H9 (cell line): ENCODE results near the gene LMTK2. TPM values are rescaled to one million over a fixed set of nuclear protein-coding genes. Genes with fewer than 3 reads are reported as not detected.

Source experiments
- DNase-seq: peaks from one replicate; pipeline ENCODE4 v3.0.0-alpha.2; 2017
- H2AFZ ChIP-seq: one replicate; pipeline ENCODE4 v1.6.1; 2013; ENCODE audit warnings: mild to moderate bottlenecking, low read length, control low read depth, moderate library complexity
- H2AK5ac ChIP-seq: 2 replicates; pipeline ENCODE4 v1.6.1; 2013; ENCODE audit warnings: low read length, control low read depth, mixed read lengths; ENCODE audit not compliant: insufficient read length
- H2BK120ac ChIP-seq: one replicate; pipeline ENCODE4 v1.6.1; 2013; ENCODE audit warnings: low read depth, mild to moderate bottlenecking, low read length, control low read depth, inconsistent platforms; ENCODE audit not compliant: poor library complexity, severe bottlenecking
- H2BK12ac ChIP-seq: 2 replicates; pipeline ENCODE4 v1.6.1; 2013; ENCODE audit warnings: low read length, control low read depth, mixed read lengths, low read depth; ENCODE audit not compliant: insufficient read length
- H2BK15ac ChIP-seq: 2 replicates; pipeline ENCODE4 v1.6.1; 2013; ENCODE audit warnings: low read depth, low read length, control low read depth
- H2BK20ac ChIP-seq: one replicate; pipeline ENCODE4 v1.6.1; 2013; ENCODE audit warnings: low read depth, mild to moderate bottlenecking, low read length, control low read depth, inconsistent platforms; ENCODE audit not compliant: poor library complexity, severe bottlenecking
- H2BK5ac ChIP-seq: 2 replicates; pipeline ENCODE4 v1.6.1; 2013; ENCODE audit warnings: low read length, control low read depth, mixed read lengths; ENCODE audit not compliant: insufficient read length
- H3K14ac ChIP-seq: 2 replicates; pipeline ENCODE4 v1.6.1; 2013; ENCODE audit warnings: low read length, control low read depth; ENCODE audit not compliant: insufficient read depth
- H3K18ac ChIP-seq: 2 replicates; pipeline ENCODE4 v1.6.1; 2013; ENCODE audit warnings: low read depth, mild to moderate bottlenecking, mixed read lengths, low read length, control low read depth; ENCODE audit not compliant: insufficient read length
- H3K23ac ChIP-seq: 2 replicates; pipeline ENCODE4 v1.6.1; 2013; ENCODE audit warnings: low read length, control low read depth, mixed read lengths, low read depth; ENCODE audit not compliant: insufficient read length
- H3K23me2 ChIP-seq: 2 replicates; pipeline ENCODE4 v1.6.1; 2013; ENCODE audit warnings: low read depth, mild to moderate bottlenecking, mixed read lengths, low read length, control low read depth; ENCODE audit not compliant: insufficient read length, poor library complexity, severe bottlenecking
- H3K27ac ChIP-seq: 2 replicates; pipeline ENCODE4 v1.5.1; 2013; ENCODE audit warnings: low read length, control low read depth, mixed read lengths, low read depth; ENCODE audit not compliant: insufficient read length
- H3K27me3 ChIP-seq: 2 replicates; pipeline ENCODE4 v1.6.1; 2013; ENCODE audit warnings: low read length, control low read depth, inconsistent platforms; ENCODE audit not compliant: insufficient read depth
- H3K4ac ChIP-seq: 2 replicates; pipeline ENCODE4 v1.6.1; 2013; ENCODE audit warnings: low read depth, mild to moderate bottlenecking, control low read depth, inconsistent platforms, low read length, moderate library complexity
- H3K4me1 ChIP-seq: 2 replicates; pipeline ENCODE4 v1.6.1; 2013; ENCODE audit warnings: low read length, control low read depth, inconsistent platforms; ENCODE audit not compliant: insufficient read depth
- H3K4me2 ChIP-seq: 2 replicates; pipeline ENCODE4 v1.6.1; 2013; ENCODE audit warnings: low read length, control low read depth, mixed read lengths; ENCODE audit not compliant: insufficient read length, insufficient read depth
- H3K56ac ChIP-seq: 2 replicates; pipeline ENCODE4 v1.6.1; 2013; ENCODE audit warnings: low read depth, mild to moderate bottlenecking, mixed read lengths, low read length, control low read depth; ENCODE audit not compliant: insufficient read length
- H3K79me1 ChIP-seq: 2 replicates; pipeline ENCODE4 v1.6.1; 2013; ENCODE audit warnings: low read depth, mild to moderate bottlenecking, moderate library complexity, low read length, control low read depth, inconsistent platforms; ENCODE audit not compliant: insufficient read depth, poor library complexity, severe bottlenecking
- H3K79me2 ChIP-seq: 2 replicates; pipeline ENCODE4 v1.6.1; 2013; ENCODE audit warnings: low read length, control low read depth, inconsistent platforms; ENCODE audit not compliant: insufficient read depth
- H3K9ac ChIP-seq: 2 replicates; pipeline ENCODE4 v1.6.1; 2013; ENCODE audit warnings: low read length, control low read depth, mixed read lengths; ENCODE audit not compliant: insufficient read length; ENCODE audit errors: extremely low read depth
- H3K9me3 ChIP-seq: one replicate; pipeline ENCODE4 v1.6.1; 2013; ENCODE audit warnings: low read depth, low read length, inconsistent platforms; ENCODE audit not compliant: control insufficient read depth
- H3T11ph ChIP-seq: one replicate; pipeline ENCODE4 v1.6.1; 2013; ENCODE audit warnings: mild to moderate bottlenecking, low read length, control low read depth, inconsistent platforms
- H4K20me1 ChIP-seq: one replicate; pipeline ENCODE4 v1.6.1; 2013; ENCODE audit not compliant: control insufficient read depth, insufficient read length, insufficient read depth
- H4K5ac ChIP-seq: 2 replicates; pipeline ENCODE4 v1.6.1; 2013; ENCODE audit warnings: low read depth, mild to moderate bottlenecking, mixed read lengths, low read length, control low read depth; ENCODE audit not compliant: insufficient read length
- H4K8ac ChIP-seq: replicated peaks from 2 replicates; pipeline ENCODE4 v1.6.1; 2013; ENCODE audit warnings: low read length, control low read depth, mixed read lengths, low read depth; ENCODE audit not compliant: insufficient read length
- H4K91ac ChIP-seq: 2 replicates; pipeline ENCODE4 v1.6.1; 2013; ENCODE audit warnings: low read depth, mild to moderate bottlenecking, moderate library complexity, mixed read lengths, low read length, control low read depth; ENCODE audit not compliant: insufficient read length
- H3K27ac Mint-ChIP-seq, 3 experiments: 2 replicates in 2 of 3; 3 replicates in 1 of 3; pipeline ENCODE4 v1.8.0; 2020 to 2021; ENCODE audit warnings: mixed read lengths in 3 of 3, mild to moderate bottlenecking in 1 of 3, moderate library complexity in 1 of 3
- H3K27me3 Mint-ChIP-seq: 2 replicates; pipeline ENCODE4 v1.8.0; 2021; ENCODE audit warnings: low read depth, mild to moderate bottlenecking, moderate library complexity, mixed read lengths
- H3K36me3 Mint-ChIP-seq, 3 experiments: 2 replicates in 2 of 3; 3 replicates in 1 of 3; pipeline ENCODE4 v1.8.0; 2020 to 2021; ENCODE audit warnings: low read depth in 3 of 3, mixed read lengths in 3 of 3; ENCODE audit not compliant: insufficient read depth in 1 of 3
- H3K4me1 Mint-ChIP-seq, 2 experiments: 2 replicates each; pipeline ENCODE4 v1.8.0; 2020; ENCODE audit warnings: mixed read lengths in 2 of 2
- H3K4me3 Mint-ChIP-seq, 2 experiments: 2 replicates in 1 of 2; 3 replicates in 1 of 2; pipeline ENCODE4 v1.8.0; 2020 to 2021; ENCODE audit warnings: mild to moderate bottlenecking in 2 of 2, mixed read lengths in 2 of 2, moderate library complexity in 1 of 2
- H3K9me3 Mint-ChIP-seq, 2 experiments: 2 replicates in 1 of 2; 3 replicates in 1 of 2; pipeline ENCODE4 v1.8.0; 2020; ENCODE audit warnings: mild to moderate bottlenecking in 2 of 2, mixed read lengths in 2 of 2, moderate library complexity in 1 of 2
- WGBS: extraction: QIAGEN DNeasy Blood & Tissue Kit; methylation state at CpG from one replicate; pipeline ENCODE4 v1.1.7; 2013; ENCODE audit warnings: missing lambda C conversion rate, low lambda C conversion rate, mixed read lengths; ENCODE audit not compliant: insufficient read length; ENCODE audit errors: extremely low coverage; 5-methylcytosine and 5-hydroxymethylcytosine counted together
- total RNA-seq: library from RNA; stranded (reverse); gene quantifications from 2 replicates; pipeline ENCODE4 v1.2.1, GENCODE V29; 2021
- TF ChIP-seq, protein P1 (sequence below): fragments of 200-600 bp; sonication (generic); conservative IDR thresholded peaks from 3 replicates; pipeline ENCODE4 v1.8.0; 2021; ENCODE audit warnings: antibody characterized with exemption, mild to moderate bottlenecking

LMTK2 gene
- total RNA-seq, 1 experiment from 2014 or later = 24.9 TPM

GRCh38 chr7:98119256-98119918 is 12.7 kb downstream of the LMTK2 start:
- H2BK120ac ChIP-seq = no peak overlapping the region
- H3K4ac ChIP-seq = no peak overlapping the region
- Mint-ChIP-seq H3K9me3 (no peaks in the 10 kb centered on the region), H3K4me1 (peaks cover 8 to 27% of the 10 kb centered on the region in 2 experiments), H3K36me3 (peaks cover 0 to 5% (median 2%) of the 10 kb centered on the region in 3 experiments; a peak in 2 of 7 replicates), H3K27ac (peak overlapping the region in 2 of 3 experiments; percentile 44 to 88; a peak in 1 of 7 replicates), H3K27me3 (no peaks in the 10 kb centered on the region), H3K4me3 (no peak overlapping the region)
- H2BK15ac ChIP-seq = no peak overlapping the region
- H2AFZ ChIP-seq = no peak overlapping the region
- H3K56ac ChIP-seq = no peak overlapping the region
- H2BK12ac ChIP-seq = no peak overlapping the region
- no peak overlapping the region for H4K91ac ChIP-seq
- no peaks in the 10 kb centered on the region for H3K4me1 ChIP-seq
- no peak overlapping the region for H3K18ac ChIP-seq
- H3T11ph ChIP-seq = no peak overlapping the region
- no peaks in the 10 kb centered on the region for H3K9me3 ChIP-seq
- no peak overlapping the region for H3K9ac ChIP-seq
- no peak overlapping the region for H3K4me2 ChIP-seq
- no peak overlapping the region for H2BK20ac ChIP-seq
- DNase-seq = no peak
- peaks cover 13% of the 10 kb centered on the region; the same call in 1 of the 2 replicates for H3K79me2 ChIP-seq
- no peak overlapping the region for H2BK5ac ChIP-seq
- no peak overlapping the region for H3K27ac ChIP-seq
- H4K8ac ChIP-seq = no peak overlapping the region
- H4K5ac ChIP-seq = no peak overlapping the region
- H3K23me2 ChIP-seq = no peaks in the 10 kb centered on the region
- H2AK5ac ChIP-seq = no peak overlapping the region
- H3K79me1 ChIP-seq = peaks cover 15% of the 10 kb centered on the region
- H3K14ac ChIP-seq = no peak overlapping the region
- H3K23ac ChIP-seq = no peak overlapping the region
- H3K27me3 ChIP-seq = no peaks in the 10 kb centered on the region
- no peaks in the 10 kb centered on the region for H4K20me1 ChIP-seq
- TF ChIP-seq, protein P1, sequence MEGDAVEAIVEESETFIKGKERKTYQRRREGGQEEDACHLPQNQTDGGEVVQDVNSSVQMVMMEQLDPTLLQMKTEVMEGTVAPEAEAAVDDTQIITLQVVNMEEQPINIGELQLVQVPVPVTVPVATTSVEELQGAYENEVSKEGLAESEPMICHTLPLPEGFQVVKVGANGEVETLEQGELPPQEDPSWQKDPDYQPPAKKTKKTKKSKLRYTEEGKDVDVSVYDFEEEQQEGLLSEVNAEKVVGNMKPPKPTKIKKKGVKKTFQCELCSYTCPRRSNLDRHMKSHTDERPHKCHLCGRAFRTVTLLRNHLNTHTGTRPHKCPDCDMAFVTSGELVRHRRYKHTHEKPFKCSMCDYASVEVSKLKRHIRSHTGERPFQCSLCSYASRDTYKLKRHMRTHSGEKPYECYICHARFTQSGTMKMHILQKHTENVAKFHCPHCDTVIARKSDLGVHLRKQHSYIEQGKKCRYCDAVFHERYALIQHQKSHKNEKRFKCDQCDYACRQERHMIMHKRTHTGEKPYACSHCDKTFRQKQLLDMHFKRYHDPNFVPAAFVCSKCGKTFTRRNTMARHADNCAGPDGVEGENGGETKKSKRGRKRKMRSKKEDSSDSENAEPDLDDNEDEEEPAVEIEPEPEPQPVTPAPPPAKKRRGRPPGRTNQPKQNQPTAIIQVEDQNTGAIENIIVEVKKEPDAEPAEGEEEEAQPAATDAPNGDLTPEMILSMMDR = no peak
- WGBS = no CpG with 5 or more reads among the region's 10 CpGs
